Activated CD4-positive, CD25-positive, alpha-beta regulatory T cell (primary cell): ENCODE measurements around the gene PFKL.

Experiments
- DNase-seq, 4 experiments: peaks; one replicate each; lab custom pipeline; 2025; lab: John Stamatoyannopoulos, UW

Gene PFKL

GRCh38 chr21:44314128-44314527 is 14.3 kb downstream of the PFKL start:
- DNase-seq = no peak

- no peak for DNase-seq
Measured at GRCh38 chr21:44314561-44314960, 14.7 kb downstream of the PFKL start.

- DNase-seq = no peak
Measured at GRCh38 chr21:44315691-44316203, 15.9 kb downstream of the PFKL start.

- no peak for DNase-seq
Measured at GRCh38 chr21:44316277-44316900, 16.5 kb downstream of the PFKL start.

- DNase-seq = no peak
Measured at GRCh38 chr21:44317241-44317782, 17.5 kb downstream of the PFKL start.

- no peak for DNase-seq
Measured at GRCh38 chr21:44317871-44318270, 18.0 kb downstream of the PFKL start.

- no peak for DNase-seq
Measured at GRCh38 chr21:44318489-44319285, 18.8 kb downstream of the PFKL start.

GRCh38 chr21:44319407-44320065 is 19.7 kb downstream of the PFKL start:
- no peak for DNase-seq

- no peak for DNase-seq
Measured at GRCh38 chr21:44320847-44321246, 21.0 kb downstream of the PFKL start.

- DNase-seq = no peak
Measured at GRCh38 chr21:44321846-44322450, 22.1 kb downstream of the PFKL start.

GRCh38 chr21:44322621-44323325 is 22.9 kb downstream of the PFKL start:
- no peak for DNase-seq

GRCh38 chr21:44323591-44323990 is 23.7 kb downstream of the PFKL start:
- no peak for DNase-seq

- DNase-seq = no peak
Measured at GRCh38 chr21:44324106-44324853, 24.4 kb downstream of the PFKL start.

- no peak for DNase-seq
Measured at GRCh38 chr21:44324854-44325107, 24.9 kb downstream of the PFKL start.

GRCh38 chr21:44325386-44326271 is 25.8 kb downstream of the PFKL start:
- no peak for DNase-seq

- no peak for DNase-seq
Measured at GRCh38 chr21:44326272-44326647, 26.4 kb downstream of the PFKL start.

GRCh38 chr21:44326716-44327602 is 27.1 kb downstream of the PFKL start:
- no peak for DNase-seq

GRCh38 chr21:44327603-44327974 is 27.7 kb downstream of the PFKL start:
- no peak for DNase-seq

- DNase-seq = no peak
Measured at GRCh38 chr21:44328242-44328895, 28.5 kb downstream of the PFKL start.
